Loucy (cell line): Measurements from ENCODE around the gene ADIPOR2.

Experiments used
- H2AFZ ChIP-seq: fragments of 200-600 bp; sonication (generic); 2 replicates; pipeline ENCODE4 v1.6.0; 2016; ENCODE audit warnings: antibody characterized with exemption, mild to moderate bottlenecking, low read length, moderate library complexity
- H3F3A ChIP-seq: fragments of 200-600 bp; 2 replicates; pipeline ENCODE4 v1.6.0; 2016; ENCODE audit warnings: antibody characterized with exemption, low read depth, mild to moderate bottlenecking
- H3K27me3 ChIP-seq: fragments of 200-600 bp; sonication (generic); 2 replicates; pipeline ENCODE4 v1.6.1; 2014; ENCODE audit warnings: low read length, mild to moderate bottlenecking; ENCODE audit not compliant: insufficient read depth, poor library complexity, severe bottlenecking
- H3K36me3 ChIP-seq: fragments of 200-600 bp; sonication (generic); 2 replicates; pipeline ENCODE4 v1.6.1; 2016; ENCODE audit warnings: low read length; ENCODE audit not compliant: insufficient read depth
- H3K4me1 ChIP-seq: fragments of 200-600 bp; sonication (generic); 2 replicates; pipeline ENCODE4 v1.5.1; 2014; ENCODE audit warnings: low read length, mild to moderate bottlenecking; ENCODE audit not compliant: insufficient read depth, poor library complexity, severe bottlenecking
- H3K4me2 ChIP-seq: fragments of 200-600 bp; sonication (generic); 2 replicates; pipeline ENCODE4 v1.6.0; 2014; ENCODE audit warnings: antibody characterized with exemption, low read length, low read depth, mild to moderate bottlenecking; ENCODE audit not compliant: poor library complexity, severe bottlenecking
- H3K4me3 ChIP-seq: fragments of 200-600 bp; sonication (generic); 2 replicates; pipeline ENCODE4 v1.5.1; 2014; ENCODE audit warnings: low read length, mild to moderate bottlenecking, mixed read lengths; ENCODE audit not compliant: poor library complexity, severe bottlenecking
- H3K79me2 ChIP-seq: fragments of 200-600 bp; sonication (generic); 2 replicates; pipeline ENCODE4 v1.6.1; 2014; ENCODE audit warnings: low read length; ENCODE audit not compliant: insufficient read depth
- H3K9ac ChIP-seq: fragments of 200-600 bp; sonication (generic); 2 replicates; pipeline ENCODE4 v1.6.0; 2014; ENCODE audit warnings: mild to moderate bottlenecking, low read depth, low read length, moderate library complexity; ENCODE audit not compliant: poor library complexity, severe bottlenecking
- H3K9me2 ChIP-seq: fragments of 200-600 bp; sonication (generic); replicated peaks from 2 replicates; pipeline ENCODE4 v1.6.1; 2016; ENCODE audit warnings: low read depth, low read length, mixed read lengths
- H3K9me3 ChIP-seq: fragments of 200-600 bp; sonication (generic); 2 replicates; pipeline ENCODE4 v1.6.1; 2014; ENCODE audit warnings: mild to moderate bottlenecking, antibody characterized with exemption, low read length, low read depth; ENCODE audit not compliant: insufficient read depth
- H4K20me1 ChIP-seq: fragments of 200-600 bp; sonication (generic); 2 replicates; pipeline ENCODE4 v1.6.0; 2014; ENCODE audit warnings: antibody characterized with exemption, low read length, mild to moderate bottlenecking; ENCODE audit not compliant: insufficient read depth, poor library complexity, severe bottlenecking
- EZH2phosphoT487 ChIP-seq: fragments of 200-600 bp; IDR thresholded peaks from 2 replicates; pipeline ENCODE4 v1.6.1; 2018; ENCODE audit warnings: antibody characterized with exemption, mild to moderate bottlenecking, moderate library complexity, borderline replicate concordance
- TF ChIP-seq, protein P1 (sequence below): fragments of 200-600 bp; sonication (generic); conservative IDR thresholded peaks from 2 replicates; pipeline ENCODE4 v1.5.1; 2014; ENCODE audit warnings: mild to moderate bottlenecking, antibody characterized with exemption, low read length

ADIPOR2 gene

GRCh38 chr12:1656902-1657301 is 34.0 kb upstream of the ADIPOR2 start:
- no peaks in the 10 kb centered on the region for H3K36me3 ChIP-seq
- no peak for TF ChIP-seq EZH2phosphoT487
- TF ChIP-seq, protein P1, sequence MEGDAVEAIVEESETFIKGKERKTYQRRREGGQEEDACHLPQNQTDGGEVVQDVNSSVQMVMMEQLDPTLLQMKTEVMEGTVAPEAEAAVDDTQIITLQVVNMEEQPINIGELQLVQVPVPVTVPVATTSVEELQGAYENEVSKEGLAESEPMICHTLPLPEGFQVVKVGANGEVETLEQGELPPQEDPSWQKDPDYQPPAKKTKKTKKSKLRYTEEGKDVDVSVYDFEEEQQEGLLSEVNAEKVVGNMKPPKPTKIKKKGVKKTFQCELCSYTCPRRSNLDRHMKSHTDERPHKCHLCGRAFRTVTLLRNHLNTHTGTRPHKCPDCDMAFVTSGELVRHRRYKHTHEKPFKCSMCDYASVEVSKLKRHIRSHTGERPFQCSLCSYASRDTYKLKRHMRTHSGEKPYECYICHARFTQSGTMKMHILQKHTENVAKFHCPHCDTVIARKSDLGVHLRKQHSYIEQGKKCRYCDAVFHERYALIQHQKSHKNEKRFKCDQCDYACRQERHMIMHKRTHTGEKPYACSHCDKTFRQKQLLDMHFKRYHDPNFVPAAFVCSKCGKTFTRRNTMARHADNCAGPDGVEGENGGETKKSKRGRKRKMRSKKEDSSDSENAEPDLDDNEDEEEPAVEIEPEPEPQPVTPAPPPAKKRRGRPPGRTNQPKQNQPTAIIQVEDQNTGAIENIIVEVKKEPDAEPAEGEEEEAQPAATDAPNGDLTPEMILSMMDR, result no peak
- no peaks in the 10 kb centered on the region for H3K27me3 ChIP-seq
- peaks cover 14% of the 10 kb centered on the region; the same call in 1 of the 2 replicates for H3F3A ChIP-seq
- H3K9me2 ChIP-seq, result no peaks in the 10 kb centered on the region
- no peak overlapping the region for H2AFZ ChIP-seq
- no peak overlapping the region for H3K4me2 ChIP-seq
- no peaks in the 10 kb centered on the region for H4K20me1 ChIP-seq
- no peaks in the 10 kb centered on the region for H3K9me3 ChIP-seq
- no peaks in the 10 kb centered on the region for H3K79me2 ChIP-seq
- H3K9ac ChIP-seq, result no peak overlapping the region
- H3K4me1 ChIP-seq, result no peaks in the 10 kb centered on the region
- no peak overlapping the region for H3K4me3 ChIP-seq

DNA sequence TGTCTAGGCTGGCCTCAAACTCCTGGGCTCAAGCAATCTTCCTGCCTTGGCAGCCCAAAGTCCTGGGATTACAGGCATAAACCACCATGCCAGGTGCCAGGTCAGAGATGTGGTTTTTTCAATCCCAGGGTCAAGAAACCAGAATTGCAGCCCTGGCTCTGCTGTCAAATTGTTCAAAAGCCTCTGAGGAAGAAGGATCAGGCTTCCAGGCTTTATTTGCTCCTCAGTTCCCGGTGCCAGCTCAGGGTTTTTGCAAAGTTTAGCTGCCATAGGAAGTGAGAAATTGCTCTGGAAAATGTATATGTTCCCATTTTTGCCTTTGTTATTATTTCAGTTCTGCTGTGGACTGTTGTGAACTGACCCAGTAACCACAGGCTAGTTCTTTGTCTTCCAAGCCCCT is 33.2 kb upstream of the ADIPOR2 start:
- TF ChIP-seq, protein P1, result no peak
- TF ChIP-seq EZH2phosphoT487, result no peak
- Histone ChIP-seq H3K9me2 (no peaks in the 10 kb centered on the region), H3K4me1 (no peaks in the 10 kb centered on the region), H3K4me3 (no peak overlapping the region), H3K4me2 (no peak overlapping the region), H3K27me3 (no peaks in the 10 kb centered on the region), H3F3A (peaks cover 14% of the 10 kb centered on the region; the same call in 1 of the 2 replicates), H3K9ac (no peak overlapping the region), H3K79me2 (no peaks in the 10 kb centered on the region), H3K36me3 (no peaks in the 10 kb centered on the region), H2AFZ (no peak overlapping the region), H4K20me1 (no peaks in the 10 kb centered on the region), H3K9me3 (no peaks in the 10 kb centered on the region)

DNA sequence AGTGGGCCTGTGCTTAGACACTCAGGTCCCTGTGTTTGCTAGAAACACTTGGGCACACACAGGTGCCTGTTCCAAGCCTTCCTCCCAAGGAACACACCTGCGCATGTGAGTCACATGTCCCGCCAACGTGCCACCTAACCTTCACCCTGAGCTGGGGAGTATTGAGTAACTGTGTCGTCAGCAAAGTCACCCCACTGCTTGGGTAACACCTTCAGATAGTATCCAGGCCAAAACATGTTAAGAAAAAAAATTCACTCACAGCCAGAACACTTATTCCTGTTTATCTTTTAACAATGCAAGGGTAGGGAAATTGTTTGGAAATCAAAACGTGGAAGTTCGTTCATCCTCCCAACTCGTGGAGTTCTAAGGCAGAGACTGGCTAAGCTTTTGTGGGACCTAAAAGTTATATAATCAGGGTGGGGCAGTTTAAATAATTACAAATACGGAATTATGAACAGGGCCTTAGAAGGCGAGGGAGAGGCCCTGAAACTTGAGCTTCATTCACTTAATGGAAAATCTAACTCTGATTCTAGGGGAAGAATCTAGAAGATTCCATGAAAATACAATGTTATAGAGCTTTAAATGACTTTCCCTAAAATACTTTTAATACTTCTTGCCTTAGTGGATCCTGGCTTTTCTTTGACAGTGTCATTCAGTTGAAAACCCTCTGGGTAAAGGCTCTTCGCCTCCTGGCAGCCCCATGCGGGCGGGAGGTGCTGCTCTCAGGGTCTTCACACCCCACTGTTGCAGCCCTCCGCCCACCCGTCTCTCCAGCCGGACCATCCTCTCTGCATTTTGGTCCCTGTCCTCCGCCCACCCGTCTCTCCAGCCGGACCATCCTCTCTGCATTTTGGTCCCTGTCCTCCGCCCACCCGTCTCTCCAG is 30.3 kb upstream of the ADIPOR2 start:
- H3K36me3 ChIP-seq, result no peaks in the 10 kb centered on the region
- peaks cover 14% of the 10 kb centered on the region; the same call in 1 of the 2 replicates for H3F3A ChIP-seq
- peaks cover 8% of the 10 kb centered on the region for H3K4me1 ChIP-seq
- H3K4me2 ChIP-seq, result no peak overlapping the region
- no peak overlapping the region for H3K4me3 ChIP-seq
- H3K9me3 ChIP-seq, result no peaks in the 10 kb centered on the region
- no peak overlapping the region for H3K9ac ChIP-seq
- no peaks in the 10 kb centered on the region for H3K27me3 ChIP-seq
- H4K20me1 ChIP-seq, result no peaks in the 10 kb centered on the region
- TF ChIP-seq EZH2phosphoT487, result no peak
- no peak overlapping the region for H2AFZ ChIP-seq
- no peaks in the 10 kb centered on the region for H3K9me2 ChIP-seq
- H3K79me2 ChIP-seq, result no peaks in the 10 kb centered on the region
